DMS53 treated with DMSO at 0.1 percent for 48 hours (cell line): ENCODE data around the gene NUDT21.
"Not testable (repeated sequence)": the region's sequence is repeated elsewhere in the genome, so short reads cannot be mapped to it uniquely, and the experiment has no call there.

Experiments
- DNase-seq: peaks from one replicate; lab custom pipeline; 2025; ENCODE audit not compliant: unreplicated experiment; lab: John Stamatoyannopoulos, UW

Gene NUDT21

DNA sequence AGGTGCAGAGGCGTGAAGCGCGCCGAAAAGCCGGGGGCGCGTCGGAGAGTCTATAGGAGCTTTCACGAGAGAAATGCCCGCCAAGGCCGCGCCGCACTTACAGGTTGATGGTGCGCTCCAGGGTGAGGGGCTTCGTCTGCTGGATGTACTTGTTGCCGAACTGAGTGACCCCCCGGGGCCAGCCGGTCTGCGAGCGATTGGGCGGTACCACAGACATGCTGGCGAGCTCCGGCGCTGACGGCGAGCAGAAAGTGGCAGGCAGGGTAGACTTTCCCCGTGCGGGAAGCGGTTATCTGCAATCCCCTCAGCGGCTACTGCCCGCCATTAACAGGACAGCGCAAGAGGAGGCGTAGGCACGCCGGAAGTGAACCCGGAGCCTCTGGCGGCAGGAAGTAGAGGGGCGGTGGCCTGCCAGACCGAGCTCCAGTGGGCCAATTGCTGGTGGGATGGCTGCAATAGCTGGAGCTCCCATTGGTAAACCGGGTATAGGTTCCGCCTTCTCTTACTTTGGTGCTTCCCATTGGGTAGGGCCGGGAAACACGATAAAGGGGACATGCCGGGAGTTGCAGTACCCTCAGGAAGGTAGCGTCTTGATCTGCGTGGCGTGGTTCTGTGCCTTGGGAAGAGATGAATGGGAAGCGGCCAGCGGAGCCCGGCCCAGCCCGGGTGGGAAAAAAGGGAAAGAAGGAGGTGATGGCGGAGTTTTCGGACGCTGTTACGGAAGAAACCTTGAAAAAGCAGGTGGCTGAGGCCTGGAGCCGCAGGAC is at the start of gene NUDT21, which contains the start of gene OGFOD1:
TSS of gene NUDT21 (minus strand) at position 347 of the 767 bp plus-strand sequence. CDS start at position 217, 130 bp downstream.
TSS of gene OGFOD1 (plus strand) at position 569 of the 767 bp plus-strand sequence. CDS start at position 628, 59 bp downstream.
- peak; percentile 99 for DNase-seq

DNA sequence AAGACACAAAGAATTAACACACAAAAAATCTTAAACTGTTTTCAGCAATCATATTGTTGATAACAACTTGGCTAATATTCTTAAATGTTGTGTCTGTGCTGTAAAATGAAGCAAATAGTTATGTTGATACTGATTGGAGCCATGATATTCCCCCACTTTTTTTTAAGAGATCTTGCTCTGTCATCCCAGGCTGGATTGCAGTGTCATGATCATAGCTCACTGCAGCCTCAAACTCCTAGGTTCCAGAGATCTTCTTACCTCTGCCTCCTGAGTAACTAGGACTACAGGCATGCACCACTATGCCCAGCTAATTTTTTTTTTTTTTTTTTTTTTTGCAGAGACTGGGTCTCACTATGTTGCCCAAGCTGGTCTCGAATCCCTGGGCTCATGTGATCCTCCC is 42.7 kb upstream of the NUDT21 start:
- DNase-seq, result no peak

DNA sequence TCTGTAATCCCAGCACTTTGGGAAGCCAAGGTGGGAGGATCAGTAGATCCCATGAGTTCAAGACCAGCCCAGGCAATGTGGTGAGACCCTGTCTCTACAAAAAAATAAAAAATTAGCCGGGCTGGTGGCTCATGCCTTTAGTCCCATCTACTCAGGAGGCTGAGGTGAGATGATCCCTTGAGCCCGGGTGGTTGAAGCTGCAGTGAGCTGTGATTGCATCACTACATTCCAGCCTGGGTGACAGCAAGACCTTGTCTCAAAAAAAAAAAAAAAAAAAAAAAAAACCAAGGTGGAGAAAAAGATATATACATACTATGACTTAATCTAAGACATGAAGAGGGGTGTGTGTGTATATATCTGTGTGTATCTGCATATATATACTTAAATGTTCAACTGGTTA is 42.0 kb upstream of the NUDT21 start:
- no peak for DNase-seq

GRCh38 chr16:56491657-56492261 is 40.6 kb upstream of the NUDT21 start:
- no peak for DNase-seq

GRCh38 chr16:56488868-56489267 is 37.7 kb upstream of the NUDT21 start:
- DNase-seq, result not testable (repeated sequence)

GRCh38 chr16:56488035-56488434 is 36.9 kb upstream of the NUDT21 start:
- DNase-seq, result no peak

DNA sequence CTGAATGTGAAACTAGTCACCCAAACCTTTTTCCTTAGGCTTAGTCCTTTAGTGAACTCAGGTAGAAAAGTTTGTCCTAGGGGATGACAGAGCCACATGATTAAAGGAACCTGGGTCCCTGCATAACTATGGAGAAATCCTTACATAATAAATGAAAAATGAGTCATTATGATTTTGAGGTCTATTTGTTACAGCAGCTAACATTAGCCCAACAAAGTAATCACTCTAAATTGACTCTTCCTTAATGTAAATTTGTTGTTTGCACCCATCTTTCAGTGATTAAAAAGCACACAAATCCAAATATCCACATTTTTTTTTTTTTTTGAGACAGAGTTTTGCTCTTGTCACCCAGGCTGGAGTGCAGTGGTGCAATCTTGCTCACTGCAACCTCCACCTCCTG is 32.3 kb upstream of the NUDT21 start:
- no peak for DNase-seq

DNA sequence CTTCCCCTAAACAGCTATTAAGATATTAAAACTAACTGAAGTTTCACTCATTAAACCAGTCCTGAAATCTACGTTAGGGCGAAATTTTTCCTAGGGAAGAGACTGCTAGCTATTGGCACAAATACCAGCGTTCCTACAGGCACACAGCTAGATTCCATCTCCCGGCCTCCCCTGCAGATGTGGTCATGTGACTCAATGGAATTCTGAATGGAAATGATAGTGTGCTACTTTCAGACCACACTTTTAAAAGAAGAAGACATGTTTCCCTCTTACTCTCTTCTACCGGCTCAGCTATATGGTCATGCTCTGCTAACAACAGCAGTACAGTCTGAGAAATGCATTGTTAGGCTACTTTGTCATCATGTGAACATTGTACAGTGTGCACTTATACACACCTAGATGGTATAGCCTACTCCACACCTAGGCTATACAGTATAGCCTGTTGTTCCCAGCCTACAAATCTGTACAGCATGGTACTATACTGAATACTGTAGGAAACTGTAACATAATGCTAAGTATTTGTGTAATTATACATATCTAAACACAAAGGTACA is 31.6 kb upstream of the NUDT21 start:
- no peak for DNase-seq

- DNase-seq, result peak; percentile 62
Measured at GRCh38 chr16:56481468-56482122, 30.5 kb upstream of the NUDT21 start.

DNA sequence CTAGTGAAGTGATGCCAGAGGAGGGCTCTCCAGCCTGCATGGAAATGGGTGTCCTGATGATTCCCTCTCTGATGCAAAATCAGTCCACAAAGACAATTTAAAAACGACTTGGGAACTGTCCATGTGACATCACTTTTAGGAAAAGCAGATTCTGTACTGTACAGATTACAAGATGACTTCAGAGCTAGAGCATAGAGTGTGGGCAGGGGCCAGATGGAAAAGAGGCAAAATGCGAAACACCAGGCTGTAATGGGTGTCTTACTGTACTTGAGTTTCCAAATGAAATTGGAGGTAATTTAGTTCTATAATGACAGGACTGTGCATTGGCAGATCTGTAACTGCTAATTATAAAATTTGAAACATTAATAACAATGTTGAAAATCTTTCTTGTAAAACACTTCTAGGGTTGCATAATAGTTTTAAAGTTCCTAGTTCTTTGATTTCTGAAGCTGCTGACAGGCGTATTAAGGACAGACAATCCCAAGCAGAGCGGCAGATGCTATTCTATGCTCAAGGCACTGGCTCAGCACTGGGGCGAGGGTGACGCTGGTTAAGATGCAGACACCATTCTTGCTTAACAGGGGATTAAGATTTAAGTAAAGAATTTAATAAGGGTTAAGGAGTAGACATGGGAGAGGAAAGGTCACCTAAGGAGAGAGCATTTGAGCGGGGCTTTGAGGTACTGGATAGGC is 29.8 kb upstream of the NUDT21 start:
- no peak for DNase-seq

DNA sequence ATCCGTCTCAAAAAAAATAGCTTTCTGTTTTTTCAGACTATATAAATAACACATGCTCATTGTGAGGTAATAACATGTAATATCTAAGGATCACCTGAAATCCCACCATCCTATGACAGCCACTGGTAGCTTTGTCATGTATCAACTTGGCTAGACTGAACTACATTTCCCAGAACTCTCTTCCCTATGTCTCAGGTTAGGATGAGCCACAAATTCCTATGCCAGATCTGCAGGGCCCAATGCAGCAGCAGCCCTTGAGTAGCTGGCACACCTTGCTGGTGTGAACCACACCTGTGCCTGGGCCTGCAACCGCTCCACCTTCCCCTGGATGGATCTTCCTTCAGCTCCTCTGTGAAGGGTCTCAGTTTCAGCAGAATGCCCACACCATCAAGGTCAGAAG is 28.3 kb upstream of the NUDT21 start:
- no peak for DNase-seq

DNA sequence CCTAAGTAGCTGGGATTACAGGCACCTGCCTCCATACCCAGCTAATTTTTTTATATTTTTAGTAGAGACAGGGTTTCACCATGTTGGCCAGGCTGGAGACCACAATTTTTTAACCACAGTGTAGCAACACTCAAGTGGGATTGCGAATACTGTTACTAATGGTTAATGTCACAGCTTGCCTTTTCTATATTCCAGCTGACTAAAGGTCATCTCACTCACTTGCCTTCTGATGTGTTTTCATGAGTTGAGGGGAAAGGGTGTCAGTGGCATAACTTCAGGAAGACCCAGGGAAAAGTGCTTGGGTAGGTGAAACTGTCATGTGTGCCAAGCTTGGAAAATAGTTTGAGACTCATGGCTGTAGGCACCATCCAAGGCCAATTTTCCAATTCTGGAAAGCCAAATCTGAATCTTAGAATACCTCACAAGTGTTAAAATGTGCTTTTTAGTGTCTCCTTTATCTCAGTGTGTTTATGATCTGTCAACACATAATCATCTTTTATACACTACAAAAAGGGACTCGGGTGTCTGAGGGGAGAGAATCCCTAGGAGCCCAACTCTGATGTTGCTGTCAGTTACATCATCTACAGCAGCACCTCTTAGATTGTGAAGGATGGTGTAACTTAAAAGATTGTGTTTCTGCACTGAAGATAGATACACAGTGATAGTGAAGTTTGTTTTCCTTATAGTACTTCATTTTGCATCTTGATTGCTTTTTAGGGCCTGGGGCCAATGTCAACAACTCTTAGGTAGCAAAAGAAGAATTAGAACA is 27.3 kb upstream of the NUDT21 start:
- no peak for DNase-seq

- no peak for DNase-seq
Measured at GRCh38 chr16:56477096-56477878, 26.2 kb upstream of the NUDT21 start.

DNA sequence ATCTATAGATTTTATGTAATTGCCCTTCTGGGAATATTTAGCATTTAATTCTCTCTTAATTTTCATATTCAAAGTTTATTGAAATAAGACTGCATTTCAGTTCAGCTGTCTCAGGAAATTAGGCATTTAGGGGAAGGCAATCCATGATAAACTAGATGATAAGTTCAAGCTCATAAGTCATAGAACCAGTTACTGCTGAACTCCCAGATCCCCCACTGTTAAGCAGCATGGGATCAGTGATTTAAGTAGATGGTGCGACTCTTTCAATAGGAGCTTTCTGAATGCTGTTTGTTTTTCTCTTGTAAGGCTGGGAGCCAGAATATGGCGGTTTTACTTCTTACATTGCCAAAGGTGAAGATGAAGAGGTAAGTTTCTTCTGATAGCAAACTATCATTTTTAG is 24.1 kb upstream of the NUDT21 start:
- no peak for DNase-seq

GRCh38 chr16:56470666-56471065 is 19.5 kb upstream of the NUDT21 start:
- DNase-seq, result no peak

DNA sequence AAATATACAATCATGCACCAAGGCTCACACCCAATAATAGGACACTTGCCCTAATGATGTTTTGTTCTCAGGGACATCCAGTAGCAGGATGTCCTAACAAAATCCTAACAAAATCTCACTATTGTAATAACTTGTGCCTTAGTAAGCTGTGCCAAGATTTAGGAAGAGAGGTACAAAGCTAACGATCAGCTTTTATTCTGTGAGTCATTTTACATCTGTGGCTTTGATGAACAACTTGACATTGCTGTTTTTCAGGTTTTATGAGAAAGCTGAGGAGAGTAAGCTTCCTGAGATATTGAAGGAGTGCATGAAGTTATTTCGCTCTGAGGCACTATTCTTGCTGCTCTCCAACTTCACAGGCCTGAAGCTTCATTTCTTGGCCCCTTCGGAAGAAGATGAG is 19.1 kb upstream of the NUDT21 start:
- DNase-seq, result no peak

DNA sequence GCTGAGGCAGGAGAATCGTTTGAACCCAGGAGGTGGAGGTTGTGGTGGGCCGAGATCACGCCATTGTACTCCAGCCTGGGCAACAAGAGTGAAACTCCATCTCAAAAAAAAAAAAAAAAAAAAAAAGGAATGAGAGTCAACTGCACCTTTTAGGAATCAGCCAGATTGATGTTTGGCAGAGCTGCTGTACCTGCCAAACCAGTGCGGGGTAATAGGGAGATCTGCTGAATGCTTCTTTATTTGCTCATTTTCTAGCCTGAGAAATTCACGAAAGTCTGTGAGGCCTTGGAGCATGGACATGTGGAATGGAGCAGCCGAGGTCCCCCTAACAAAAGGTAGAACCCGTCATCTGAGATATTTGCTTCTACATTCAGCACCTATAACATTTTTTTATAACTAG is 18.6 kb upstream of the NUDT21 start:
- DNase-seq, result no peak

DNA sequence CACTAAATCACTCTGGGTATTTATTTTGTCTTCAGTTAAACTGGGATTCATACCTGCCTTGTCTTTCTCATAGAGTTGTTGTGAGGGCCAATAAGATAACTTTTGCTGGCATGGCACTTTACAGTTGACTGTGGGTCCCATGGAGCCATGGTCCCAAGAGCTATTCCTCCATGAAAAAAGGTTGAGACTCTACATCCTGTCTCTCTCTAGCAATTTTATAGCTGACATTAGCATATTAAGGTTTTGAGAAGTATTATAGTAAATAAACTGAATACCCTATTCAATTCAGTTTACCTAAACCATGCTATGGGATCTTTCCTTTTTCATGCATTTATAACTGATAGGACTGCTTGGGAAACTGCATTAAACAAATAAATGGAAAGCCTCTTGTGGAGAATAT is 17.7 kb upstream of the NUDT21 start:
- DNase-seq, result no peak

DNA sequence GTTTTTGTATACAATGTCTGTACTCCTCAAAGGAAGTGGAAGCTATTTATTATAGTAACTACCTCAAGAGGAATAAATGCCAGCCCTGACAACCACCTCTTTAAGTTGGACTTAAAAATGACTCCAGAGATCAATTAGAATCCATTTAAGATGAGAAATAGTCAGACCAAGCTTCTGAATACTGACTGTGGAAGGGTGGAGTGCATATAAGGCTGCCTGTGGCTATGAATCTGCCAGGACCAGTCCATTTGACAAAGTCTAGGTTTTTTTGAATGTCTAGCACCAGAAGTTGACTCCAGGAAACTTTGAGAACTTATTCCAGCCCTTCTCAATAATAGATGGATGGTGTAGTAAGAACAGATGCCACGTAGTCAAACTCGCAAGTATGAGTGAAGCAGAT is 15.2 kb upstream of the NUDT21 start:
- no peak for DNase-seq

- DNase-seq, result no peak
Measured at GRCh38 chr16:56463153-56463552, 12.0 kb upstream of the NUDT21 start.
